Bladder microvascular endothelial cell (primary cell): ENCODE measurements around the gene RNF5. TPM values are rescaled to one million over a fixed set of nuclear protein-coding genes. Genes with fewer than 3 reads are reported as not detected.

Experiments
- total RNA-seq: library from RNA; depleted of rRNA; stranded (reverse); fragments of >200 nt; gene quantifications from 2 replicates; pipeline ENCODE4 v1.2.3, GENCODE V29; 2014

RNF5 gene
- total RNA-seq, result 33.4 and 34.2 TPM in 2 replicates

DNA sequence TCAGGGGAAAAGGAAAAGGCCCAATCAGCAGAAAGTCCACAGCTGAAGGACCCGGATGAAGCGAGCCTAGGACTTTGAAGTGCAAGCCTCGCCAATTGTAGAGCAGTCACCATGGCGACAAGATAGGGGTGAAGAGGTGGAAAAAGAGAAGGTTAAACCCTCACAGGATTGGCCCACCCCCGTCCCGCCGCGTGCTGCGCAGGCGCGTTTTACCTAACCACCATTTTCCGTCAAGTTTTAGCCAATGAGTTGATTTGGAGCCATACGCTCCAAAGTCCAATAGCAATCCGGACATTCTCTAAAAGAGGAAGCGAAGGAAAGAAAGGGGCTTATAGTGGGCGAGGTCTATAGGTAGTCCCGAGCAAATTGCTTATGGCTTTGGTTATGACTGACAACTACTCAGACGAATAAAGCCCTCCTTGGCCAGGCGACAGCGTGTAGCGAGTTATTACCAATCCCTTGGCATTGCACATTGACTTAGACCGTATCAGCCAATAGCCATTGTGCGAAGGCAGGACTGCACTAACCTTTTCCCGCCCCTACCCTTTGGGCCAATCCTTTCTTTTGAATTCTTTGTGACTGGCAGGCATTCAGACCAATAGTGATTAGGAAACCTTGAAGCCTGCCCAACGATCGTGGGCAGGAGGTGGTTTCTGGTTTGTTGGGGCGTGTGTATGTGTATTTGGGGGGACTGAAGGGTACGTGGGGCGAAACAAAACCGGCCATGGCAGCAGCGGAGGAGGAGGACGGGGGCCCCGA lies at the start of gene RNF5:
RNF5 (plus strand) TSS at position 618 of the 759 bp plus-strand sequence; CDS start at position 725, 107 bp downstream.

GRCh38 chr6:32151863-32152768 lies 26.1 kb upstream of the RNF5 start, which contains the start of gene PRRT1:
TSS of gene PRRT1 (minus strand) at chr6:32151939. CDS start at chr6:32151827, 112 bp downstream.

GRCh38 chr6:32153564-32154513 lies 24.4 kb upstream of the RNF5 start, which contains the start of gene PPT2:
TSS of gene PPT2 (plus strand) at chr6:32154141. CDS start at chr6:32154595, 454 bp downstream.

GRCh38 chr6:32164295-32164694 lies 13.9 kb upstream of the RNF5 start, which contains the start of gene EGFL8:
TSS of gene EGFL8 (plus strand) at chr6:32164595. CDS start at chr6:32166166, 1,571 bp downstream.

DNA sequence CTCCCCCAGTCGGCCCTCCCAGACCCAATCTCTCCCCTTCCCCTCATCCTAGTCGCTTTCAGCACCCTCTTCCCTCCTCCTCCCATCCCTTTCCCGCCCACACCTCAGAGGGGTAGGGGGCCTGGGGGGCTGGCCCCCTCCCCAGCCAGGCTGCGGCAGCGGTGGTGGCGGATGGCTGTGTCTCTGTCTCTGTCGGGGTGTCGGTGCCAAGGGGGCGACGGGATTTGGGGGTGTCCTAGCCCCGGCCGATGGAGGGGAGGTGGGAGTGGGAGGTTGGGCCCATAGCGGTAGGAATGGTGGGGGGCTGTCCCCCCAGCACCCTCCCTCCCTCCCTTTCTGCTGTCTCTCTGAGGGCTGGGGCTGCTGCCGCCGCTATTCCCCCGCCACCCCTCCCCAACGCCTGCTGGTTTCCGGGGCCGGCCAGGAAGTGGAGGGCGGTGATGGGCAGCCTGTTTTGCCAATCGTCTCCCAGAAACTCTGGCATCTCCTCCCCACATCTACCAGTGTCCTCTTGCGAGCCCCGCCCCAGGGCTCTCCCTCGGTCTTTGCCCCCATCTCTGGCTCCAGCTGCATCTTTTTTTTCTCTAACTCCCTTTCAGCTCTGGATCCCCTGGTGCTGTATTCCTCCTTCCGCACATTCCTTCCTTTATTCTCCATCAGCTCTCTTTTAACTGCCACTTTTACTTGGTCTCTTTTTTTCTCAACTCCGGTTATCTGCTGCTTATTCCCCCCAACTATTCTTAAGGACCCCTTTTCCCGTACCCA lies 2.3 kb upstream of the RNF5 start, which contains the start of gene AGPAT1:
AGPAT1 (minus strand) TSS at position 374 of the 765 bp plus-strand sequence. CDS start 4,588 bp downstream, outside the sequence.

DNA sequence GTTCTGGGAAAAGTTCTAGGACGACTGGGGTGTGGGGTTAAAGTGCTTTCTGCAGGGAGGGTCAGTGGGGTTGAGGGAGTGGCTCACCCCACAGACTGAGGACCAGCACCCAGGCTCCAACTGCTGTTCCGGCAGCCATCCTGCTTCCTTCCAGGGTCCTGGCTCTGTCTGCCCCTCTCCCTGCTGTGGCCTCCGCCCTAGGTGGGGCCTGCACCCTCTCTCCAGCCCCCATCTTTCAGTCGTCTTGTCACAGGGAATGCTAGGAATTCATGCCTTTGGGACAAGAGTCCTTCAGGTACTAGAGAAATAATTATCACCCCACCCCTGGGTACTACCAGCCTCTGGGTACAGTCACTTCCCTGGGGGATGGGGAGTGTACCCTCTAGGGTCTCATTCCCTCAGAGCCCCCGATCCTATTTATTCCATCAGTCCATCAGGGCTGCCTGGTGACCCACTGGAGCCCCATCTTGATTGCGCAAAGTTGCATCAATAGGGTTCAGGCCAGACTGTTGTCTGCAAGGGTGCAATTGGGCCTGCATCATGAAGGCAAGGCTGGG lies 6.0 kb downstream of the RNF5 start, which contains the start of gene AGER:
AGER (minus strand) TSS at position 170 of the 557 bp plus-strand sequence; CDS start at position 139, 31 bp downstream.

DNA sequence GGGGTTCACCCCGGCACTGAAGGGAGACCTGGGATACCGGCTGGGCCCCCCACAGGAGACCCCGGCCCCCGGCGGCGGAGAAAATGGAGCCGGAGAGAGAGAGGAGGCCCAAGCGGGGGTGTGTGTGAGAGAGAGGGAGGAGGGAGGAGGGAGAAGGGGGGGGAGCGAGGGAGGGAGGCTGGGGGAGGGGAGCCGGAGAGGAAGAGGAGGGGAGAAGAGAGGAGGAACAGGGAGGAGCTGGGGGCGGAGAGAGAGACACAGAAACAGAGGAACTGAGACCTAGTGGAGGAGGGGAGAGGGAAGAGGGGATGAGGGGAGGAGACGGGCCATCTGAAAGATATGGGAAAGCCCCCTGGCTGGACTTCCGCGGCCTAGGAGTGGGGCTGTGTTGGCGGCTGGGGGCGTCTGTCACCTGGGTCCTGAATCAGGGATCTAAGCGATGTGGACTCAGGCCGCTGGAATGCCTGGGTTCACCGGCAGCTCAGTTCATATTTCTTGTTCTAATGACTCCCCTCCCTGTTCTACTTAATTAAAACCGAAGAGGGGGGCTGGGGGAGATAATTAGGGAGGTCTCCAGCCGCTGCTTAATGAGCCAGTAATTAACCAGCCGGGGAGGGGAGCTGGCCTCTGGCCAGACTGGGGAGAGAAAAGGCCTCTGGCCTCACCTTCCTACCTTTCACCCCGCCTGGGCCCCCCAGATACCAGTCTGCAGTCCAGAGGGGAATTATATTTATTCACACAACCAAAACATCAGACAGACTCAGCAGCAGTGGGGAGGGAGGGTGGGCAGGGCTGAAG lies 12.0 kb downstream of the RNF5 start, which contains the start of gene PBX2:
PBX2 (minus strand) TSS at position 149 of the 798 bp plus-strand sequence. CDS start 287 bp downstream, outside the sequence.

DNA sequence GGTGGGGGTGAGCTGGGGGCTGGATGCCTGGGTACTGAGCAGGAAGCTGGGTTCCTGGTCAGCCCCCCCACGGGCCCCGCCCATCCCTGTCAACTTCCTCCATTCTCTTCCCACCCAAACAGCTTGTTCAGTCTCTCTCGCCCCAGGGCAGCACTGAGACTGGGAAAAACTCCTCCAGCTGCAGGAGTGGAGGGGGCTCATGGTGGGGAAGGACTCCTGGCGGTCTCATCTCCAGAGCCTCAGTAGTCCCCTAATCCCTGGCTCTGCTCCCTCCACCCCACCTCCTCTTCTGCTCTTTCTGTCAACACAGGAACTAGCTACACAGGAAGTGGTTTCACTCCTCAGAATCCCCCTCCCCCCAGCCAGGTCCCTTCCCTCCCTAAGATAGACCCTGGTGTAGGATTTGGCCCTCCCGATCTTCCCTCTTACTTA lies 14.4 kb downstream of the RNF5 start, which contains the start of gene GPSM3:
GPSM3 (minus strand) TSS at position 36 of the 432 bp plus-strand sequence. CDS start 130 bp downstream, outside the sequence.

GRCh38 chr6:32223258-32224235 lies 45.3 kb downstream of the RNF5 start, which contains the start of gene NOTCH4:
TSS of gene NOTCH4 (minus strand) at chr6:32224067. CDS start at chr6:32223928, 139 bp downstream.

Other genes starting within 250 kb of the RNF5 start
- 0.97 and 2.5 TPM in 2 replicates for gene CFB, start 232.3 kb upstream of the RNF5 start, total RNA-seq
- gene NELFE, start 219.4 kb upstream of the RNF5 start, total RNA-seq, result 76.4 and 90.9 TPM in 2 replicates
- 32.7 and 40.9 TPM in 2 replicates for gene SKIC2, start 219.2 kb upstream of the RNF5 start, total RNA-seq
- 7.3 and 11.4 TPM in 2 replicates for gene DXO, start 206.3 kb upstream of the RNF5 start, total RNA-seq
- 1.5 and 3.1 TPM in 2 replicates for gene C4A, start 196.3 kb upstream of the RNF5 start, total RNA-seq
- 0.97 and 2.5 TPM in 2 replicates for gene C4B, start 163.6 kb upstream of the RNF5 start, total RNA-seq
- gene CYP21A2, start 140.0 kb upstream of the RNF5 start, total RNA-seq, result not detected in 2 replicates
- 0.49 and 6.1 TPM in 2 replicates for gene TNXB, start 69.1 kb upstream of the RNF5 start, total RNA-seq
- gene ATF6B, start 50.2 kb upstream of the RNF5 start, total RNA-seq, result 13.1 and 22.2 TPM in 2 replicates
- gene FKBPL, start 48.1 kb upstream of the RNF5 start, total RNA-seq, result 4.6 and 7.3 TPM in 2 replicates
- gene PRRT1, start 26.5 kb upstream of the RNF5 start, total RNA-seq, result not detected in 2 replicates
- 30.9 and 89.9 TPM in 2 replicates for gene PPT2, start 24.3 kb upstream of the RNF5 start, total RNA-seq
- gene EGFL8, start 13.8 kb upstream of the RNF5 start, total RNA-seq, result 0.81 and 2.0 TPM in 2 replicates
- gene AGPAT1, start 2.3 kb upstream of the RNF5 start, total RNA-seq, result 5.3 and 16.7 TPM in 2 replicates
- 0.44 and 0.81 TPM in 2 replicates for gene AGER, start 5.8 kb downstream of the RNF5 start, total RNA-seq
- 27.8 and 56.5 TPM in 2 replicates for gene PBX2, start 11.8 kb downstream of the RNF5 start, total RNA-seq
- 3.2 and 4.2 TPM in 2 replicates for gene GPSM3, start 14.2 kb downstream of the RNF5 start, total RNA-seq
- gene NOTCH4, start 45.7 kb downstream of the RNF5 start, total RNA-seq, result 57.3 and 61.4 TPM in 2 replicates
- not detected in 2 replicates for gene TSBP1, start 193.5 kb downstream of the RNF5 start, total RNA-seq
- not detected in 2 replicates for gene BTNL2, start 228.8 kb downstream of the RNF5 start, total RNA-seq